ENCODE results near the gene SEC63. TPM values are rescaled to one million over a fixed set of nuclear protein-coding genes. Genes with fewer than 3 reads are reported as not detected.

SEC63 gene
- total RNA-seq, 4 donors from 2014 or later: 34.8 to 80.9 (median 41.3) TPM

- H3K27ac ChIP-seq: no peak overlapping the region
- no peaks in the 10 kb centered on the region for H3K9me3 ChIP-seq
- no peaks in the 10 kb centered on the region for H3K27me3 ChIP-seq
- TF ChIP-seq POLR2A (IDR thresholded peaks at IDR 0.05): no peak
- TF ChIP-seq, protein P1, sequence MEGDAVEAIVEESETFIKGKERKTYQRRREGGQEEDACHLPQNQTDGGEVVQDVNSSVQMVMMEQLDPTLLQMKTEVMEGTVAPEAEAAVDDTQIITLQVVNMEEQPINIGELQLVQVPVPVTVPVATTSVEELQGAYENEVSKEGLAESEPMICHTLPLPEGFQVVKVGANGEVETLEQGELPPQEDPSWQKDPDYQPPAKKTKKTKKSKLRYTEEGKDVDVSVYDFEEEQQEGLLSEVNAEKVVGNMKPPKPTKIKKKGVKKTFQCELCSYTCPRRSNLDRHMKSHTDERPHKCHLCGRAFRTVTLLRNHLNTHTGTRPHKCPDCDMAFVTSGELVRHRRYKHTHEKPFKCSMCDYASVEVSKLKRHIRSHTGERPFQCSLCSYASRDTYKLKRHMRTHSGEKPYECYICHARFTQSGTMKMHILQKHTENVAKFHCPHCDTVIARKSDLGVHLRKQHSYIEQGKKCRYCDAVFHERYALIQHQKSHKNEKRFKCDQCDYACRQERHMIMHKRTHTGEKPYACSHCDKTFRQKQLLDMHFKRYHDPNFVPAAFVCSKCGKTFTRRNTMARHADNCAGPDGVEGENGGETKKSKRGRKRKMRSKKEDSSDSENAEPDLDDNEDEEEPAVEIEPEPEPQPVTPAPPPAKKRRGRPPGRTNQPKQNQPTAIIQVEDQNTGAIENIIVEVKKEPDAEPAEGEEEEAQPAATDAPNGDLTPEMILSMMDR (IDR thresholded peaks at IDR 0.05): no peak
- H3K4me1 ChIP-seq: no peaks in the 10 kb centered on the region
- H3K4me3 ChIP-seq: no peak overlapping the region
- no peak for DNase-seq
- H3K36me3 ChIP-seq: no peaks in the 10 kb centered on the region
Measured at GRCh38 chr6:107827541-107827940, 130.5 kb downstream of the SEC63 start.

GRCh38 chr6:107823047-107823557 is 134.9 kb downstream of the SEC63 start:
- Histone ChIP-seq H3K4me3 (peak overlapping the region; percentile 14 to 40 (median 31)), H3K27me3 (no peaks in the 10 kb centered on the region), H3K27ac (peak overlapping the region; percentile 43 to 74 (median 54)), H3K36me3 (no peaks in the 10 kb centered on the region), H3K9me3 (no peaks in the 10 kb centered on the region), H3K4me1 (peaks cover 0 to 13% (median 3%) of the 10 kb centered on the region in 4 donors)
- DNase-seq: peak in 2 of 3 donors; percentile 36 to 61
- no peak for TF ChIP-seq POLR2A (IDR thresholded peaks at IDR 0.05)
- TF ChIP-seq, protein P1 (IDR thresholded peaks at IDR 0.05): no peak

GRCh38 chr6:107822176-107823046 is 135.6 kb downstream of the SEC63 start:
- H3K4me3 ChIP-seq: peak overlapping the region; percentile 14 to 40 (median 31)

GRCh38 chr6:107821591-107821990 is 136.4 kb downstream of the SEC63 start:
- H3K27me3 ChIP-seq: no peaks in the 10 kb centered on the region
- H3K4me1 ChIP-seq: peaks cover 0 to 13% (median 3%) of the 10 kb centered on the region in 4 donors
- H3K27ac ChIP-seq: peak overlapping the region; percentile 28 to 74 (median 46)
- H3K36me3 ChIP-seq: no peaks in the 10 kb centered on the region
- peak overlapping the region in 1 of 4 donors; percentile 23 for H3K4me3 ChIP-seq
- TF ChIP-seq, protein P1 (IDR thresholded peaks at IDR 0.05): no peak
- no peak for TF ChIP-seq POLR2A (IDR thresholded peaks at IDR 0.05)
- no peak for DNase-seq
- H3K9me3 ChIP-seq: no peaks in the 10 kb centered on the region

More at GRCh38 chr6:107822176-107823046, 135.6 kb downstream of the SEC63 start:
- Histone ChIP-seq H3K27me3 (no peaks in the 10 kb centered on the region), H3K36me3 (no peaks in the 10 kb centered on the region), H3K4me1 (peaks cover 0 to 13% (median 3%) of the 10 kb centered on the region in 4 donors), H3K9me3 (no peaks in the 10 kb centered on the region), H3K27ac (peak overlapping the region; percentile 43 to 74 (median 54))
- DNase-seq: peak in 2 of 3 donors; percentile 49 to 66
- TF ChIP-seq, protein P1 (IDR thresholded peaks at IDR 0.05): no peak
- no peak for TF ChIP-seq POLR2A (IDR thresholded peaks at IDR 0.05)

DNA sequence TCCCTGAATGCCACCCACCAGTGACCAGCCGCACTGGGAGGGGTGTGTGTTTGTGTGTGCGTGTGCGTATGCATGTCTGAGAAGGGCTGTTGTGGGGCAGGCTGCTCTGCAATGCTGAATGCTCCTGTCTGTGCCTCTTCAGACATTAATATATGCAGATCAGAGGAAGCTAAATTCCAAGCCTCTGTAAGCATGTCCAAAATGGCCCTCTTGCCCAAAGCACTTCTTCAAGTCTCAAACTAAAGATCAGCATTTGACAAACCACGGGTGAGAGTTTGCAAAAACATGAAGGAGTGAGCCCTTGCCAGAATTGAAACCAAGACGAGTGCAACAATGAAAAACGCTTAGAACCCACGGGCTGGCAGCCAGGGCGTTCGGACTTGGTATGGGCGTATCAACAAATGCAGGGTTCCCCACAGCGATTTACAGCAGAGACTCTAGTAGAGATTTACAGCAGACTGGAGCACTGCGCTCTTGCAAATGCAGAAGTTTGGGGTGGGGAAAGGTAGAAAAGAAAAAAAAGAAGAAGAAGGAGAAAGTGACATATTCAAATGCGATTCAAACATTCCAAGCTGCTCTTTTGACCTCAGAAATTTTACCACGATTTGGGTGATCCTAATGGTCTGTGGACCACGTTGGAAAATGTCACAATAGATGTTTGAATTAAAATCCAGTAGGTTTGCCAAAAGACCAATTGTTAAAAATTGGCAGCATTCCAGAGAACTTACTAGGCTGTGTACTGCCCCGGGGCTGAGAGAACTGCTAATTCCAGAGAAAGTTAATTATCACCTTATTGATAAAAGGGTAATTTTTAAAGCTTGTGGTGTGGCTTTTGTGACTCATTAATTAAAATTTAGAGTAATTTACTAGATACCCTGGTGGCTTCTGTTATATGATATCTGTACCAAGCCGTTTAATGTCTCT is 137.4 kb downstream of the SEC63 start:
- DNase-seq: peak in 2 of 3 donors; percentile 47 to 62
- Histone ChIP-seq H3K9me3 (no peaks in the 10 kb centered on the region), H3K4me1 (peaks cover 0 to 13% (median 3%) of the 10 kb centered on the region in 4 donors), H3K4me3 (peak overlapping the region; percentile 0 to 28 (median 10)), H3K27me3 (no peaks in the 10 kb centered on the region), H3K36me3 (no peaks in the 10 kb centered on the region), H3K27ac (peak overlapping the region; percentile 32 to 74 (median 36))
- TF ChIP-seq, protein P1 (IDR thresholded peaks at IDR 0.05): no peak
- no peak for TF ChIP-seq POLR2A (IDR thresholded peaks at IDR 0.05)
